Lower leg skin (tissue), 3 donors: ENCODE data around the gene SMARCE1.

Experiments
- CTCF ChIP-seq, 3 donors: fragments of 450-650 bp; IDR thresholded peaks; one replicate each; pipeline ENCODE4 v1.5.1; 2016; ENCODE audit warnings: antibody characterized with exemption in 3 of 3, mild to moderate bottlenecking in 3 of 3, moderate library complexity in 2 of 3
- POLR2A ChIP-seq, 2 donors: fragments of 450-650 bp; IDR thresholded peaks; one replicate each; pipeline ENCODE4 v1.6.1; 2016 to 2017; ENCODE audit warnings: antibody characterized with exemption in 2 of 2, mild to moderate bottlenecking in 1 of 2, moderate library complexity in 1 of 2

GRCh38 chr17:40647624-40648383 is at the start of gene SMARCE1:
- peak in 1 of 2 donors; percentile 18 for TF ChIP-seq POLR2A (IDR thresholded peaks at IDR 0.05)
- no peak for TF ChIP-seq CTCF (IDR thresholded peaks at IDR 0.05)
